HepG2 (cell line): ENCODE data around the gene MAML1. TPM values are rescaled to one million over a fixed set of nuclear protein-coding genes. Genes with fewer than 3 reads are reported as not detected.

ENCODE experiments used
- ARID4A ChIP-seq: sonication (generic); formaldehyde crosslinking; IDR thresholded peaks from 2 replicates; pipeline ENCODE4 v1.5.0; 2020; ENCODE audit warnings: mild to moderate bottlenecking, missing genetic modification reagents, borderline replicate concordance
- EHMT2 ChIP-seq: fragments of 200-600 bp; sonication (generic); IDR thresholded peaks from 2 replicates; pipeline ENCODE4 v1.7.0; 2017; ENCODE audit warnings: antibody characterized with exemption, low read depth, low read length, borderline replicate concordance
- ETV5 ChIP-seq: IDR thresholded peaks from 2 replicates; pipeline ENCODE4 v1.6.1; 2018; ENCODE audit warnings: missing biosample characterization, missing genetic modification reagents, inconsistent platforms, borderline replicate concordance
- GZF1 ChIP-seq: sonication (generic); formaldehyde crosslinking; IDR thresholded peaks from 2 replicates; pipeline ENCODE4 v1.5.1; 2020; ENCODE audit warnings: mild to moderate bottlenecking, missing genetic modification reagents
- HCFC1 ChIP-seq: fragments of 150-350 bp; IDR thresholded peaks from 2 replicates; pipeline ENCODE4 v1.6.1; 2014; ENCODE audit warnings: low read depth, low read length
- HDAC2 ChIP-seq: sonication (generic); formaldehyde crosslinking; IDR thresholded peaks from 2 replicates; pipeline ENCODE4 v1.4.0; 2020; ENCODE audit warnings: missing genetic modification reagents
- HNF4A ChIP-seq: sonication (generic); formaldehyde crosslinking; IDR thresholded peaks from 2 replicates; pipeline ENCODE4 v1.4.0; 2020; ENCODE audit warnings: missing genetic modification reagents
- HNRNPUL1 ChIP-seq: fragments of 200-400 bp; formaldehyde crosslinking; IDR thresholded peaks from 2 replicates; pipeline ENCODE4 v1.6.1; 2017; ENCODE audit warnings: low read depth, mild to moderate bottlenecking, low read length, moderate library complexity
- JARID2 ChIP-seq: sonication (generic); formaldehyde crosslinking; IDR thresholded peaks from 2 replicates; pipeline ENCODE4 v1.8.1; 2023; ENCODE audit warnings: missing genetic modification reagents, inconsistent platforms; ENCODE audit not compliant: insufficient replicate concordance
- MBNL3 ChIP-seq: fragments of 250-450 bp; sonication (Bioruptor Pico); conservative IDR thresholded peaks from 2 replicates; pipeline ENCODE4 v1.8.0; 2022; ENCODE audit warnings: mild to moderate bottlenecking, inconsistent platforms
- NR0B2 ChIP-seq: sonication (generic); formaldehyde crosslinking; IDR thresholded peaks from 2 replicates; pipeline ENCODE4 v1.4.0; 2020; ENCODE audit warnings: mild to moderate bottlenecking, missing genetic modification reagents
- POLR2AphosphoS5 ChIP-seq: IDR thresholded peaks from 2 replicates; pipeline ENCODE4 v1.6.1; 2012; ENCODE audit warnings: low read depth, low read length
- RFX3 ChIP-seq: IDR thresholded peaks from 2 replicates; pipeline ENCODE4 v1.6.1; 2016; ENCODE audit warnings: missing biosample characterization, missing genetic modification reagents
- TSC22D2 ChIP-seq: sonication (generic); formaldehyde crosslinking; IDR thresholded peaks from 2 replicates; pipeline ENCODE4 v1.5.1; 2020; ENCODE audit warnings: missing genetic modification reagents, mild to moderate bottlenecking, borderline replicate concordance
- ZBTB10 ChIP-seq: sonication (generic); formaldehyde crosslinking; IDR thresholded peaks from 2 replicates; pipeline ENCODE4 v1.4.0; 2020; ENCODE audit warnings: missing genetic modification reagents, borderline replicate concordance
- ZBTB37 ChIP-seq: sonication (generic); formaldehyde crosslinking; IDR thresholded peaks from 2 replicates; pipeline ENCODE4 v1.4.0; 2020; ENCODE audit warnings: mild to moderate bottlenecking, missing genetic modification reagents
- ZBTB7A ChIP-seq: sonication (generic); formaldehyde crosslinking; IDR thresholded peaks from 2 replicates; pipeline ENCODE4 v1.8.0; 2022; ENCODE audit warnings: mild to moderate bottlenecking, missing genetic modification reagents
- ZNF335 ChIP-seq: sonication (generic); formaldehyde crosslinking; IDR thresholded peaks from 2 replicates; pipeline ENCODE4 v1.4.0; 2020; ENCODE audit warnings: missing genetic modification reagents
- ZNF362 ChIP-seq: sonication (generic); formaldehyde crosslinking; IDR thresholded peaks from 2 replicates; pipeline ENCODE4 v1.4.0; 2020; ENCODE audit warnings: missing genetic modification reagents, mild to moderate bottlenecking, borderline replicate concordance
- ZNF841 ChIP-seq: sonication (generic); formaldehyde crosslinking; IDR thresholded peaks from 2 replicates; pipeline ENCODE4 v1.8.1; 2023; ENCODE audit warnings: missing genetic modification reagents, borderline replicate concordance
- polyA plus RNA-seq, 8 experiments: library from polyadenylated mRNA; depleted of rRNA in 3 of 8; stranded (reverse) in 7 of 8; unstranded in 1 of 8; fragments of >200 nt; fragmentation: Illumina TruSeq in 4 of 8; extraction: Trizol in 4 of 8; gene quantifications; 2 replicates each; pipeline versions ENCODE4 v1.2.1 to v1.2.3, GENCODE V29; 2011 to 2016; ENCODE audit warnings: low read depth in 4 of 8, missing spikeins in 1 of 8, mixed read lengths in 1 of 8; ENCODE audit not compliant: insufficient read depth in 1 of 8
- total RNA-seq, 5 experiments: library from RNA; depleted of rRNA; stranded (reverse); fragments of >200 nt; fragmentation: Illumina TruSeq; extraction: Trizol; gene quantifications; 2 replicates each; pipeline ENCODE4 v1.2.3, GENCODE V29; 2016; ENCODE audit warnings: low read depth in 1 of 5

The MAML1 gene
- total and polyA plus RNA-seq, 2 of the 13 experiments (the other 11 are each of a cell fraction or from before 2014, with no cell fraction given) = 10.0 to 10.8 TPM

GRCh38 chr5:179698935-179699615 is 33.5 kb upstream of the MAML1 start, which contains the start of gene CANX (continued):
- TF ChIP-seq HDAC2 (CRISPR knock-in tag) = no peak
- no peak for TF ChIP-seq MBNL3
- peak; percentile 57; the same call in 1 of the 2 replicates for TF ChIP-seq POLR2AphosphoS5
- TF ChIP-seq GZF1 (CRISPR knock-in tag) = no peak
- TF ChIP-seq TSC22D2 (CRISPR knock-in tag) = no peak; the same call in 1 of the 2 replicates
- TF ChIP-seq ZBTB10 (CRISPR knock-in tag) = no peak
- peak; percentile 92 for TF ChIP-seq ARID4A (CRISPR knock-in tag)
- TF ChIP-seq HNF4A (CRISPR knock-in tag) = no peak
- no peak for TF ChIP-seq ZBTB37 (CRISPR knock-in tag)
- no peak for TF ChIP-seq HCFC1
- no peak for TF ChIP-seq HNRNPUL1
- no peak for TF ChIP-seq ETV5 (CRISPR knock-in tag)
- TF ChIP-seq ZNF335 = no peak
- no peak for TF ChIP-seq EHMT2
- TF ChIP-seq NR0B2 (CRISPR knock-in tag) = no peak; the same call in 1 of the 2 replicates
- 0 out of 2 replicates have a peak, but pooled peaks have one; percentile 34 for TF ChIP-seq ZBTB7A (CRISPR knock-in tag)
- peak; percentile 25; the same call in 1 of the 2 replicates for TF ChIP-seq ZNF362 (CRISPR knock-in tag)
- TF ChIP-seq ZNF841 (CRISPR knock-in tag) = no peak
- no peak for TF ChIP-seq RFX3
- no peak for TF ChIP-seq JARID2 (CRISPR knock-in tag)
